Calu3 (cell line): ENCODE results near the gene FOXC2. TPM values are rescaled to one million over a fixed set of nuclear protein-coding genes. Genes with fewer than 3 reads are reported as not detected.

Experiments
- BruUV-seq: library from RNA; stranded (reverse); fragments of 400-500 nt; replicated peaks from 2 replicates; lab custom pipeline; 2021; lab: Mats Ljungman, UMichigan
- CTCF ChIA-PET: fragments of 300-600 bp; sonication (Branson Sonifier 250); formaldehyde crosslinking; loops from one replicate; lab custom pipeline; 2022; ENCODE audit warnings: antibody characterized with exemption; lab: Charles Lee
- DNase-seq: peaks from one replicate; pipeline ENCODE4 v3.0.0; 2022
- H3K27ac Mint-ChIP-seq: one replicate; pipeline ENCODE4 v1.8.0; 2022; ENCODE audit warnings: mixed read lengths; ENCODE audit not compliant: unreplicated experiment
- H3K27me3 Mint-ChIP-seq: one replicate; pipeline ENCODE4 v1.8.0; 2022; ENCODE audit warnings: mixed read lengths; ENCODE audit not compliant: unreplicated experiment
- H3K36me3 Mint-ChIP-seq: one replicate; pipeline ENCODE4 v1.8.0; 2022; ENCODE audit warnings: mild to moderate bottlenecking, moderate library complexity, mixed read lengths; ENCODE audit not compliant: insufficient read depth, unreplicated experiment
- H3K4me1 Mint-ChIP-seq: one replicate; pipeline ENCODE4 v1.8.0; 2022; ENCODE audit warnings: mild to moderate bottlenecking, low read depth, mixed read lengths; ENCODE audit not compliant: unreplicated experiment
- H3K4me3 Mint-ChIP-seq: one replicate; pipeline ENCODE4 v1.8.0; 2022; ENCODE audit warnings: mild to moderate bottlenecking, low read depth, moderate library complexity, mixed read lengths; ENCODE audit not compliant: unreplicated experiment
- H3K9me3 Mint-ChIP-seq: one replicate; pipeline ENCODE4 v1.8.0; 2022; ENCODE audit warnings: low read depth, mixed read lengths; ENCODE audit not compliant: unreplicated experiment
- intact Hi-C: fragments of 100-400 bp; cut with micrococcal nuclease; formaldehyde crosslinking; loops from one replicate; pipeline ENCODE4 v1.10.0; 2022; ENCODE audit not compliant: unreplicated experiment
- total RNA-seq: library from RNA; stranded (reverse); gene quantifications from 2 replicates; pipeline ENCODE4 v1.2.3, GENCODE V29; 2022
- TF ChIP-seq, protein P1 (sequence below): fragments of 200-600 bp; IDR thresholded peaks from one replicate; pipeline ENCODE4 v1.8.0; 2022; ENCODE audit warnings: antibody characterized with exemption; ENCODE audit not compliant: unreplicated experiment

FOXC2 gene
- total RNA-seq, 1 experiment from 2014 or later, result 10.9 TPM

DNA sequence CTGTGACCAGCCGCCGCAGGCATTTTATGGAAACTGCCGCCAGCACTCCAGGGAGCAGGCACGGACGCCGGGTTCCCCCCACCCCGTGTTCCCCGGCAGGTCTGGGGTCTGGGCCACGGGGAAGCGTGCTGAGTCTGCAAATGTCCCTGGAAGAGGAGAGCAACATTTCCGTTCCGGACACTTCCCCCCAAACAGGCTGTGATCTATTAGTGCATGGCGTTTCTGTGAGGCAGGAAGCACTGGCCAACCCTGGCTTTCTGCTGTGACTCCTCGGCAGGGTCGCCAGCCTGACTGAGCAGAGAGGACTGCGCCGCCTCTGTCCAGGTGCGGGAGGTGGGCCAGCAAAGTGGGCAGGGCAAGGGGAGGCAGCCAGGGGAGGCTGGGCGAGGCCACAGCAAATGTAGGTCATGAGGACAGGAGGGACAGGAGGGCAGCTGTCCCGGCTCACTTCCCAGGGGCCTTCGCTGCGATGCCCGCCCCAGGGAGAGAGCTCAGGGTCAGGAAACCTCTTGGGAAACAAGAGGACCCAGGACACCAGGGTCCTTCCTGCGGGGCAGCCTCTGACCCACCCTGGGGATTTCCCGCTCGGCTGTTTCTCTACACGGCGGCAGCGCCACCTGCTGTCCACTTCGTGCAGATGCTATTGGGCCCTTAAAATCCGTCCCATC is 46.8 kb upstream of the FOXC2 start:
- intact Hi-C loops, result loop anchor here (1.0 to 5.0 kb wide), 2 partner anchors 179 to 702 kb away; no protein-coding TSS in a partner anchor
- BruUV-seq, result no TSS peak
- TF ChIP-seq, protein P1, sequence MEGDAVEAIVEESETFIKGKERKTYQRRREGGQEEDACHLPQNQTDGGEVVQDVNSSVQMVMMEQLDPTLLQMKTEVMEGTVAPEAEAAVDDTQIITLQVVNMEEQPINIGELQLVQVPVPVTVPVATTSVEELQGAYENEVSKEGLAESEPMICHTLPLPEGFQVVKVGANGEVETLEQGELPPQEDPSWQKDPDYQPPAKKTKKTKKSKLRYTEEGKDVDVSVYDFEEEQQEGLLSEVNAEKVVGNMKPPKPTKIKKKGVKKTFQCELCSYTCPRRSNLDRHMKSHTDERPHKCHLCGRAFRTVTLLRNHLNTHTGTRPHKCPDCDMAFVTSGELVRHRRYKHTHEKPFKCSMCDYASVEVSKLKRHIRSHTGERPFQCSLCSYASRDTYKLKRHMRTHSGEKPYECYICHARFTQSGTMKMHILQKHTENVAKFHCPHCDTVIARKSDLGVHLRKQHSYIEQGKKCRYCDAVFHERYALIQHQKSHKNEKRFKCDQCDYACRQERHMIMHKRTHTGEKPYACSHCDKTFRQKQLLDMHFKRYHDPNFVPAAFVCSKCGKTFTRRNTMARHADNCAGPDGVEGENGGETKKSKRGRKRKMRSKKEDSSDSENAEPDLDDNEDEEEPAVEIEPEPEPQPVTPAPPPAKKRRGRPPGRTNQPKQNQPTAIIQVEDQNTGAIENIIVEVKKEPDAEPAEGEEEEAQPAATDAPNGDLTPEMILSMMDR, result peak; percentile 96
- Mint-ChIP-seq H3K9me3 (no peaks in the 10 kb centered on the region), H3K27me3 (peaks cover 98% of the 10 kb centered on the region), H3K4me1 (no peaks in the 10 kb centered on the region), H3K27ac (no peak overlapping the region), H3K4me3 (peak overlapping the region; percentile 61), H3K36me3 (no peaks in the 10 kb centered on the region)
- CTCF ChIA-PET, result interaction anchor here (0.5 to 1.6 kb wide), 2 partner anchors 45 to 179 kb away, joined by 3 read pairs; no protein-coding TSS in a partner anchor
- DNase-seq, result peak; percentile 75

DNA sequence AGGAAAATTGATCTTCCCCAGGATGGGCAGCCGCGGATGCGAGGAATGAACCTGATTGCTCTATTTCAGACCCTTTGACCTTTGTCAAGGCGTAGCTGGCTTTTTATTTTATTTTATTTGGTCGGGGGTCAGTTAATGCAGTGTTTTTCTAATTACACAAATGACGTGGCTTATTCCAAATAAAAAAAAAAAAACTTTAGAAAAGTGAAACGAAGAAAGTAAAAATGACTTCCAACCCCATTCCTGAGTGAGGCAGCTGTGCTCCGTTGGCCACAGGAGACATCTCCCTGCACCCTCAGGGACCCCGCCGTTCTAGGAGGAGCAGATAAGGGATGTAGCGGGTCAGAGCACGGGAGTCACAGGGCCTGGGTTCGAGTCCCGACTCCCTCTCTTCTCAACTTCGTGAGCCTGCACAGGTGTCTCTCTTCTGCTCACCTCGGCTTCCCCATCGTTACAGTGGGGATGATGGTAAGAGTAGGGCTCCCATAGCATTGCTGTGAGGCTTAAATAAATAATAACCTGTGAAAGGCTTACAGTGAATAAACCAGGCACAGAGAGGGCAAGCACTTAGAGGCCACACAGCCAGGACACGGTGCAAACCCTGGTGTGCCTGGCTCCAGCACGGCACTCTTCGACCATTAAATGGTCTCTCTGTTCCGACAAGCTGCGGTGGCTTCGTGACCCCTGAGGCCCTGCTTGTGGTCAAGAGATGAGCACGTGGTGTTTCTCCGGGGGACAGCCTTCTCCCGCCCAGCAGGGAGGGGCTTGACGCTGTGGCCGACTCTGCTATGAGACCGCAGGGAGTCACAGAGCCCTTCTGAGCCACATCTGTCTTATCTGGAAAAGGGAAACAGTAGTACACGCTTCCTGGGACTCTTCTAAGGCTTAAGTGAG is 46.1 kb upstream of the FOXC2 start:
- intact Hi-C loops, result loop anchor here (1.0 kb wide), 1 partner anchor 180 kb away; no protein-coding TSS in a partner anchor
- CTCF ChIA-PET, result interaction anchor here (0.5 to 1.6 kb wide), 2 partner anchors 44 to 180 kb away, joined by 3 read pairs; no protein-coding TSS in a partner anchor
- no peak for DNase-seq
- H3K4me3 Mint-ChIP-seq, result peak overlapping the region; percentile 61
- no peaks in the 10 kb centered on the region for H3K4me1 Mint-ChIP-seq
- H3K9me3 Mint-ChIP-seq, result no peaks in the 10 kb centered on the region
- BruUV-seq, result no TSS peak
- TF ChIP-seq, protein P1, result no peak
- peaks cover 97% of the 10 kb centered on the region for H3K27me3 Mint-ChIP-seq
- H3K36me3 Mint-ChIP-seq, result no peaks in the 10 kb centered on the region
- H3K27ac Mint-ChIP-seq, result no peak overlapping the region

DNA sequence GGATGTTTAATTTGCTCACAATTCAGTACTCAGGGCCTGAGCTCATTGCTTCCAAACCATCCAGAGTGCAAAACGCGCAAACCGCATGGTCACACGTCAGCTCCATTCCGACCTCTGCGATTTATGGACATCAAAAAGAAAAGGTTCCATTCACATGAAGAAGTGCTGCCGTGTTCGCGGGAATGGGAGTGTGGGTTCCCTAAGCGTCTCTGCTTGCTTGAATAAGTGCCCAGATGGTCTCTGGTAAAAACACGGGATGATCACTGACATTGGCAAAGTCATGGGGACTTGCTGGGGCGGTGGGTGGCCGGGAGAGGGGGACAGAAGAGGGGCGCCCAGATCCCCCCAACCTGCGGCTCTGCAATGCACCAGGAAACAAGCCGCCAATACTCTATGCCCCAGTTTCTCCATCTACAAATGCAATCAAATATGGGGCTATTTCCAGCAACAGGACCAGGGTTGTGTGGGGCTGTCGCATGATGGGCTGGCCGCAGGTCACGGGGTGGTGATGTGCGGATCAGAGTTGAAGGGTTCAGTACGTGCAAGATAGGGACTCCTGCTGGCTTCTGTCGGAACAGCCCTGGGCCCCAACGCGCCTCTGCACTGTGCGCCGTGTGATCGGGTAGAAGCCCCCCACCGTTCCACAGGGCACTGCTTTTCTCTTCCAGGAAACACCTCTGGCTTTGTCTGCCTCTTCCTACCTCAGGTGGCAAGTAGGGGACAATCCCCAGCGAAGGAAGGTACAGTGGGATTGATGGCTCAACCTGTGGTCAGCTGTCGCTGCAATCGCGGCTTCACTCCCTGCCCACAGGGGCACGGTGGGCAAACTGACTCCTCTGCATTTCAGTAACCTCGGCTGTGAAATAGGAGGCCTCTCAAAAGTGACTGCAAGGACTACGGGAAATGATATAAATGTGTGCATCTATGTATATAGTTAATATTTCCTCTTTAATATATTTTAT is 45.1 kb upstream of the FOXC2 start:
- CTCF ChIA-PET, result interaction anchor here (0.6 kb wide), 1 partner anchor 390 kb away, joined by 4 read pairs; no protein-coding TSS in a partner anchor
- H3K27me3 Mint-ChIP-seq, result peaks cover 97% of the 10 kb centered on the region
- no peak overlapping the region for H3K27ac Mint-ChIP-seq
- no peaks in the 10 kb centered on the region for H3K9me3 Mint-ChIP-seq
- H3K4me3 Mint-ChIP-seq, result no peak overlapping the region
- TF ChIP-seq, protein P1, result no peak
- intact Hi-C loops, result no loop called here
- BruUV-seq, result no TSS peak
- H3K36me3 Mint-ChIP-seq, result no peaks in the 10 kb centered on the region
- DNase-seq, result no peak
- no peaks in the 10 kb centered on the region for H3K4me1 Mint-ChIP-seq

DNA sequence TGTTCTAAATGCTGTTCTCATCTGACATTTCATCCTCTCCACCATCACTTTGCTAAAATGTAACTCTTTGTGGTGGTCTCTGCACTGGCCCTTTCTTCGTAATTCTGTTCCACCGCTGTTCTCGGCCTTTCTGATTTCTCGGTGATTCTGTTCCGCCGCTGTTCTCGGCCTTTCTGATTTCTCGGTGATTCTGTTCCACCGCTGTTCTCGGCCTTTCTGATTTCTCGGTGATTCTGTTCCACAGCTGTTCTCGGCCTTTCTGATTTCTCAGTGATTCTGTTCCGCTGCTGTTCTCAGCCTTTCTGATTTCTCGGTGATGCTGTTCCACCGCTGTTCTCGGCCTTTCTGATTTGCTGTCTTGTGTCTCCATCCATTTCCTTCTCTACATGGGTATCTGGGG is 44.0 kb upstream of the FOXC2 start:
- no TSS peak for BruUV-seq
- Mint-ChIP-seq H3K4me3 (no peak overlapping the region), H3K27me3 (peaks cover 94% of the 10 kb centered on the region), H3K36me3 (no peaks in the 10 kb centered on the region), H3K4me1 (no peaks in the 10 kb centered on the region), H3K9me3 (peaks cover 1% of the 10 kb centered on the region), H3K27ac (no peak overlapping the region)
- intact Hi-C loops, result no loop called here
- CTCF ChIA-PET, result no interaction called here
- no peak for DNase-seq
- TF ChIP-seq, protein P1, result no peak
